ENCODE data around the gene TMEM245. TPM values are rescaled to one million over a fixed set of nuclear protein-coding genes. Genes with fewer than 3 reads are reported as not detected.

Gene TMEM245
- total and polyA plus RNA-seq, 10 of the 15 experiments (the other 5 are each of a cell fraction or from before 2014, with no cell fraction given): 7.4 to 36.1 (median 19.0) TPM

DNA sequence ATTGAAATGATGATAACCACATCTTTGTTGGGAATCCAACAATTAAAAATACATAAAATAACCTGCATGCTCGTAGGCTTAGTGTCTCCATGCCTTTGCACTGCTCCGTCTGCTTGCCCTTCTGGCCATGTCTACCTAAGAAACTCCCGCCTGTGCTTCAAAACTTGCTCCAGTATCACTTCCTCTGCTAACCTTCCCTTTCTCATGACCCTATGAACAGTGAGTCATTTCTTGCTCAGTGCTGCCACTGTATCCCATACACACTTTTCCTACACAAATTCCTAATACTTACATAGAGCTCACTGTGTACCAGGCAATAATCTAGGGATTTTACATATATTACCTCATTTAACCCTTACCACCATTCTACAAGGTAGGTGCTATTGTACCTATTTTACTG lies 33.5 kb downstream of the TMEM245 start (continued):
- peak; percentile 32; the same call in 1 of the 2 replicates for TF ChIP-seq BACH1 (IDR thresholded peaks at IDR 0.05; ENCODE audit: borderline replicate concordance)
- TF ChIP-seq SP1 (IDR thresholded peaks at IDR 0.05; ENCODE audit: low read depth, low read length): no peak
- peak; percentile 70 for TF ChIP-seq JUNB (IDR thresholded peaks at IDR 0.05)
- TF ChIP-seq, protein P1, sequence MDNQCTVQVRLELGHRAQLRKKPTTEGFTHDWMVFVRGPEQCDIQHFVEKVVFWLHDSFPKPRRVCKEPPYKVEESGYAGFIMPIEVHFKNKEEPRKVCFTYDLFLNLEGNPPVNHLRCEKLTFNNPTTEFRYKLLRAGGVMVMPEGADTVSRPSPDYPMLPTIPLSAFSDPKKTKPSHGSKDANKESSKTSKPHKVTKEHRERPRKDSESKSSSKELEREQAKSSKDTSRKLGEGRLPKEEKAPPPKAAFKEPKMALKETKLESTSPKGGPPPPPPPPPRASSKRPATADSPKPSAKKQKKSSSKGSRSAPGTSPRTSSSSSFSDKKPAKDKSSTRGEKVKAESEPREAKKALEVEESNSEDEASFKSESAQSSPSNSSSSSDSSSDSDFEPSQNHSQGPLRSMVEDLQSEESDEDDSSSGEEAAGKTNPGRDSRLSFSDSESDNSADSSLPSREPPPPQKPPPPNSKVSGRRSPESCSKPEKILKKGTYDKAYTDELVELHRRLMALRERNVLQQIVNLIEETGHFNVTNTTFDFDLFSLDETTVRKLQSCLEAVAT (IDR thresholded peaks at IDR 0.05): 0 out of 2 replicates have a peak, but pooled peaks have one; percentile 22
- no peak for TF ChIP-seq NR2C1 (IDR thresholded peaks at IDR 0.05)
- peak; percentile 51; the same call in 1 of the 2 replicates for TF ChIP-seq BCL11A (IDR thresholded peaks at IDR 0.05; ENCODE audit: low read depth, low read length)
- peak; percentile 31; the same call in 1 of the 2 replicates for TF ChIP-seq MTA2 (IDR thresholded peaks at IDR 0.05; ENCODE audit: low read depth)
- TF ChIP-seq POLR2A (IDR thresholded peaks at IDR 0.05; ENCODE audit: low read depth, low read length): no peak
- peak; percentile 70; the same call in 1 of the 2 replicates for TF ChIP-seq DPF2 (IDR thresholded peaks at IDR 0.05)
- 0 out of 2 replicates have a peak, but pooled peaks have one; percentile 30 for TF ChIP-seq NFIC (IDR thresholded peaks at IDR 0.05; ENCODE audit: low read depth, low read length)
- TF ChIP-seq BHLHE40 (IDR thresholded peaks at IDR 0.05; ENCODE audit: borderline replicate concordance in 1 of 2, low read depth in 2 of 2, low read length in 1 of 2): 0 out of 4 replicates have a peak, but pooled peaks of 1 of the 2 experiments have one; percentile 9
- TF ChIP-seq, protein P2, sequence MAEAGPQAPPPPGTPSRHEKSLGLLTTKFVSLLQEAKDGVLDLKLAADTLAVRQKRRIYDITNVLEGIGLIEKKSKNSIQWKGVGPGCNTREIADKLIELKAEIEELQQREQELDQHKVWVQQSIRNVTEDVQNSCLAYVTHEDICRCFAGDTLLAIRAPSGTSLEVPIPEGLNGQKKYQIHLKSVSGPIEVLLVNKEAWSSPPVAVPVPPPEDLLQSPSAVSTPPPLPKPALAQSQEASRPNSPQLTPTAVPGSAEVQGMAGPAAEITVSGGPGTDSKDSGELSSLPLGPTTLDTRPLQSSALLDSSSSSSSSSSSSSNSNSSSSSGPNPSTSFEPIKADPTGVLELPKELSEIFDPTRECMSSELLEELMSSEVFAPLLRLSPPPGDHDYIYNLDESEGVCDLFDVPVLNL (IDR thresholded peaks at IDR 0.05; ENCODE audit: low read depth, low read length): peak; percentile 69
- TF ChIP-seq NR2F1 (conservative IDR thresholded peaks at IDR 0.05): peak; percentile 58; the same call in 1 of the 2 replicates
- TF ChIP-seq, protein P3, sequence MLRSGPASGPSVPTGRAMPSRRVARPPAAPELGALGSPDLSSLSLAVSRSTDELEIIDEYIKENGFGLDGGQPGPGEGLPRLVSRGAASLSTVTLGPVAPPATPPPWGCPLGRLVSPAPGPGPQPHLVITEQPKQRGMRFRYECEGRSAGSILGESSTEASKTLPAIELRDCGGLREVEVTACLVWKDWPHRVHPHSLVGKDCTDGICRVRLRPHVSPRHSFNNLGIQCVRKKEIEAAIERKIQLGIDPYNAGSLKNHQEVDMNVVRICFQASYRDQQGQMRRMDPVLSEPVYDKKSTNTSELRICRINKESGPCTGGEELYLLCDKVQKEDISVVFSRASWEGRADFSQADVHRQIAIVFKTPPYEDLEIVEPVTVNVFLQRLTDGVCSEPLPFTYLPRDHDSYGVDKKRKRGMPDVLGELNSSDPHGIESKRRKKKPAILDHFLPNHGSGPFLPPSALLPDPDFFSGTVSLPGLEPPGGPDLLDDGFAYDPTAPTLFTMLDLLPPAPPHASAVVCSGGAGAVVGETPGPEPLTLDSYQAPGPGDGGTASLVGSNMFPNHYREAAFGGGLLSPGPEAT (IDR thresholded peaks at IDR 0.05; ENCODE audit: low read depth): peak; percentile 65; the same call in 1 of the 2 replicates
- peak; percentile 26; the same call in 1 of the 2 replicates for TF ChIP-seq BMI1 (IDR thresholded peaks at IDR 0.05; ENCODE audit: borderline replicate concordance)
- TF ChIP-seq, protein P4, sequence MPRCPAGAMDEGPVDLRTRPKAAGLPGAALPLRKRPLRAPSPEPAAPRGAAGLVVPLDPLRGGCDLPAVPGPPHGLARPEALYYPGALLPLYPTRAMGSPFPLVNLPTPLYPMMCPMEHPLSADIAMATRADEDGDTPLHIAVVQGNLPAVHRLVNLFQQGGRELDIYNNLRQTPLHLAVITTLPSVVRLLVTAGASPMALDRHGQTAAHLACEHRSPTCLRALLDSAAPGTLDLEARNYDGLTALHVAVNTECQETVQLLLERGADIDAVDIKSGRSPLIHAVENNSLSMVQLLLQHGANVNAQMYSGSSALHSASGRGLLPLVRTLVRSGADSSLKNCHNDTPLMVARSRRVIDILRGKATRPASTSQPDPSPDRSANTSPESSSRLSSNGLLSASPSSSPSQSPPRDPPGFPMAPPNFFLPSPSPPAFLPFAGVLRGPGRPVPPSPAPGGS (IDR thresholded peaks at IDR 0.05; ENCODE audit: borderline replicate concordance, insufficient read depth, low read depth, low read length, poor library complexity, severe bottlenecking): peak; percentile 61
- TF ChIP-seq NRF1 (conservative IDR thresholded peaks at IDR 0.05; ENCODE audit: low read depth, low read length): no peak
